GM23338 (cell line): ENCODE data around the gene LRRIQ4. TPM values are rescaled to one million over a fixed set of nuclear protein-coding genes. Genes with fewer than 3 reads are reported as not detected.

Experiments
- polyA plus RNA-seq: library from polyadenylated mRNA; unstranded; fragments of >200 nt; fragmentation: Nextera tagmentation; extraction: Ambion mirVana; gene quantifications from 2 replicates; pipeline ENCODE4 v1.2.1, GENCODE V29; 2016
- total RNA-seq: library from RNA; depleted of rRNA; stranded (reverse); fragments of >200 nt; shearing (Covaris generic); gene quantifications from 2 replicates; pipeline ENCODE4 v1.2.3, GENCODE V29; 2014; rRNA removed

The LRRIQ4 gene
- total and polyA plus RNA-seq, 2 experiments from 2014 or later = 0.29 TPM; not detected in 1

Other genes starting within 250 kb of the LRRIQ4 start
- gene MECOM, start 149.2 kb upstream of the LRRIQ4 start, total RNA-seq = 1.1 and 2.7 TPM in 2 replicates
- gene MECOM, start 149.2 kb upstream of the LRRIQ4 start, polyA plus RNA-seq = 0.14 and 0.15 TPM in 2 replicates
- 206 and 432 TPM in 2 replicates for gene TERC, start 47.8 kb upstream of the LRRIQ4 start, total RNA-seq
- 1.7 and 2.4 TPM in 2 replicates for gene TERC, start 47.8 kb upstream of the LRRIQ4 start, polyA plus RNA-seq
- gene ACTRT3, start 43.3 kb upstream of the LRRIQ4 start, total RNA-seq = 5.2 and 6.4 TPM in 2 replicates
- 2.0 and 2.9 TPM in 2 replicates for gene ACTRT3, start 43.3 kb upstream of the LRRIQ4 start, polyA plus RNA-seq
- 19.4 and 20.6 TPM in 2 replicates for gene MYNN, start 39.5 kb upstream of the LRRIQ4 start, total RNA-seq
- 10.8 and 14.2 TPM in 2 replicates for gene MYNN, start 39.5 kb upstream of the LRRIQ4 start, polyA plus RNA-seq
- gene LRRC34, start within 50 bp of the LRRIQ4 start, total RNA-seq = 15.7 and 19.6 TPM in 2 replicates
- gene LRRC34, start within 50 bp of the LRRIQ4 start, polyA plus RNA-seq = 9.1 and 12.8 TPM in 2 replicates
- not detected in 2 replicates for gene LRRC31, start 57.1 kb downstream of the LRRIQ4 start, total RNA-seq
- gene LRRC31, start 57.1 kb downstream of the LRRIQ4 start, polyA plus RNA-seq = not detected in 2 replicates
- gene SAMD7, start 98.7 kb downstream of the LRRIQ4 start, total RNA-seq = not detected in 2 replicates
- gene SAMD7, start 98.7 kb downstream of the LRRIQ4 start, polyA plus RNA-seq = not detected in 2 replicates
- 19.9 and 23.6 TPM in 2 replicates for gene SEC62, start 153.9 kb downstream of the LRRIQ4 start, total RNA-seq
- gene SEC62, start 153.9 kb downstream of the LRRIQ4 start, polyA plus RNA-seq = 279 and 306 TPM in 2 replicates
- 55.7 and 77.0 TPM in 2 replicates for gene GPR160, start 225.1 kb downstream of the LRRIQ4 start, total RNA-seq
- 37.2 and 39.4 TPM in 2 replicates for gene GPR160, start 225.1 kb downstream of the LRRIQ4 start, polyA plus RNA-seq